Hepatocyte (in vitro differentiated cells): ENCODE measurements around the gene XRCC5.
A peak's percentile ranks its signal among the peaks of the same experiment; 100 is the strongest.

Source experiments
- CTCF ChIP-seq: fragments of 200-600 bp; sonication (generic); IDR thresholded peaks from 2 replicates; pipeline ENCODE4 v1.5.1; 2016; ENCODE audit warnings: antibody characterized with exemption, mild to moderate bottlenecking; ENCODE audit not compliant: poor library complexity
- EZH2phosphoT487 ChIP-seq: fragments of 200-600 bp; sonication (generic); IDR thresholded peaks from one replicate; pipeline ENCODE4 v1.6.1; 2018; ENCODE audit warnings: antibody characterized with exemption, mild to moderate bottlenecking, low read depth, moderate library complexity; ENCODE audit not compliant: unreplicated experiment, severe bottlenecking

GRCh38 chr2:216215658-216216390, 106.7 kb downstream of the XRCC5 start:
- TF ChIP-seq EZH2phosphoT487 = no peak
- peak; percentile 38 for TF ChIP-seq CTCF
